ENCODE results near the gene FATE1. TPM values are rescaled to one million over a fixed set of nuclear protein-coding genes. Genes with fewer than 3 reads are reported as not detected.

The FATE1 gene, protein sequence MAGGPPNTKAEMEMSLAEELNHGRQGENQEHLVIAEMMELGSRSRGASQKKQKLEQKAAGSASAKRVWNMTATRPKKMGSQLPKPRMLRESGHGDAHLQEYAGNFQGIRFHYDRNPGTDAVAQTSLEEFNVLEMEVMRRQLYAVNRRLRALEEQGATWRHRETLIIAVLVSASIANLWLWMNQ
- not detected in 2 replicates for total RNA-seq

DNA sequence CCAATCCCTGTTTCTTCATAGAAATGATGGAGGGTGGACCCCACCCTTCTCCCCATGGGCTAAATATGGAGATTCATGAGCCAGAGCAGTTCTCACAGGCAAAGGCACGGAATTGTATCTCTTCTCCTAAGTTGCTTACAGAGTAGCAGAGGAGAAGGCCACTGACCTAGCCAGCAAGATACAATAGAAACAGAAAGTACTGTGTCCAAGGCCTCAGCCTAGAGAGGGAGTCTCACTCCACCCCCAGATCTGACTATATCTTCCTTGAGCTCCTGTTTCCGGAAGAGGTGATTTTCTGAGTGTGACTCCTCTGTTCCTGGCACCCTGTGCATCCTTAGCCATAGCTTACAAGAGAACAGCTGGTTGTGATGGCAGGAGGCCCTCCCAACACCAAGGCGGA, at the start of gene FATE1:
Gene FATE1, plus strand, starts transcription at position 284 of the 400 bp plus-strand sequence. Its CDS starts 85 bp downstream, at position 369.

DNA sequence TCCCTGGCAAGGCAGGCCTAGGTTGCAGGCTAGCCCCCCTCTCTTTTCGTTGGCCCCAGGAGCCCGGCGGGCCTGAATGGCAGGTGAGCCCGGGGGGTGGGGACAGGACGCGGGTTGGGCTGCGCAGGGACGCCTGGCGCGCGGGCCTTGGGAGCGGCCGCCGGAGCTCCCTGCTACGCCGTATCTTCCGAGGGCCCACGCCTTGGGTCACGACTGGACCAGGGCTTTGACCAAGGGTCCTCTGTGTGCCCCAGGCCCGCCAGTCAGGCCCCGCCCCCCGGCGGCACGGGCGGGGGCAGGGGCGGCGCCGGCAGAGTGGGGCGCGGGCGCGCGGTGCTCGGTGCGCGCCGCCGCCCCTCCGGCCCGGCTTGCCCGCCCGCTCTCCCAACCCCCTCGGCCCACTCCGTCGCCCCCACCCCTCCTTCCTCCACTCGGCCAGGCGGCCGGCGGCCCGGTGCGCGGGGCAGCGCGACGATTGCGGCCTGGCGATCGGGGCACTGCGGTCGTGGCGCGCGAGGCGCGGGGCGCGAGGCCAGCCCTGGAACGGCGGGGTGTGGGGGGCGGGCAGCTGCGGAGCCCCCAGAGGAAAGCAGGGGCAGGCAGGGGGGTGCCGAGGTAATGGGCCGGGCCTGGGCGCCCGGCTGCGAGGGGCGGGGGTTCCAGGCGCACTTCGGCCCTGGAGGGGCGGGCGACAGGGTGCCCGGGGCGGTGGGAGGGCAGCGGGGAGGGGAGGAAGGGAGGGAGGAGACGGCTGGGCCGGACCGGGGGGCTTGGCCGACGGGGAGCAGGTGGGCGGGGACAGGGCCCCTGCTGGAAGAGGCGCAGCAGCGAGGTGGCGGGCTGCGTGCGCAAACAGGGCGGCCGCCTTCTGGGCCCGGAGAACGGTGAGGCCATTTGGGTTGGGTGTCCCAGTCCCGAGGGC, 20.9 kb upstream of the FATE1 start, which contains the start of gene PRRG3:
Gene PRRG3, plus strand, starts transcription at position 798 of the 922 bp plus-strand sequence. CDS start 3,357 bp downstream, outside the sequence.

DNA sequence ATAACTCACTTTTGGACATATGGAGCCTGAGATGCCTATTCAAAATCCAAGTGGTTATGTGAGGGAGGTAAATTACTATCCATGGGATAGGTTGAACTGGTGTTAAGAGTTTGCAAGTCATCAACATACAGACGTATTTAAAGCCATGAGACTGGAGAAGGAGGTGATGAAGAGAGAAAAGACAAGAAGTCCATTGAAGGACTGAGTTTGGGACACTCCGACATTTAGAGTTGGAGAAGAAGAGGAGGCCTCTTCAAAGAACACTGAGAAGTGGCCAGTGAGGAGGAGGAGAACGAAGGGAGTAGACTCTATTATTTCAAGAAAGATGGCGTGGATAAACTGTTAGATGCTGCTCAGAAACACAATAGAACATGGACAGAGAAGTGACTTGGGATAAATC, 18.6 kb downstream of the FATE1 start, which contains the start of gene CNGA2:
Gene CNGA2, plus strand, starts transcription at position 301 of the 400 bp plus-strand sequence. CDS start 3,738 bp downstream, outside the sequence.

Other genes starting within 250 kb of the FATE1 start
- gene PASD1, start 152.4 kb upstream of the FATE1 start, total RNA-seq: not detected in 2 replicates
- not detected in 2 replicates for gene PRRG3, start 20.6 kb upstream of the FATE1 start, total RNA-seq
- not detected in 2 replicates for gene CNGA2, start 18.7 kb downstream of the FATE1 start, total RNA-seq
- gene MAGEA4, start 196.9 kb downstream of the FATE1 start, total RNA-seq: not detected in 2 replicates